Activated CD8-positive, alpha-beta memory T cell treated with anti-CD3 and anti-CD28 coated beads, Interleukin-2, amount 10 ng/mL, durations not matched to agents 7 days and 5 days (primary cell): ENCODE data around the gene TMC5. TPM values are rescaled to one million over a fixed set of nuclear protein-coding genes. Genes with fewer than 3 reads are reported as not detected.
A peak's percentile ranks its signal among the peaks of the same experiment; 100 is the strongest.

Experiments
- ATAC-seq: fragments of 150-1000 bp; cut with Tn5 transposase; one replicate; pipeline ENCODE4 v1.10.0; 2021; ENCODE audit warnings: moderate library complexity
- CTCF ChIA-PET: fragments of 350-600 bp; sonication (Branson Sonifier 250); formaldehyde crosslinking; loops from one replicate; lab custom pipeline; 2021; ENCODE audit warnings: antibody characterized with exemption; lab: Charles Lee
- DNase-seq: peaks from one replicate; pipeline ENCODE4 v3.0.0-alpha.2; 2020
- H3K27ac Mint-ChIP-seq: one replicate; pipeline ENCODE4 v1.8.0; 2021; ENCODE audit warnings: mild to moderate bottlenecking, mixed read lengths
- H3K27me3 Mint-ChIP-seq: one replicate; pipeline ENCODE4 v1.8.0; 2021; ENCODE audit warnings: mixed read lengths
- H3K36me3 Mint-ChIP-seq: one replicate; pipeline ENCODE4 v1.8.0; 2021; ENCODE audit warnings: mild to moderate bottlenecking, mixed read lengths
- H3K4me1 Mint-ChIP-seq: one replicate; pipeline ENCODE4 v1.8.0; 2021; ENCODE audit warnings: mixed read lengths
- H3K4me3 Mint-ChIP-seq: one replicate; pipeline ENCODE4 v1.8.0; 2021; ENCODE audit warnings: mild to moderate bottlenecking, moderate library complexity, mixed read lengths
- H3K9me3 Mint-ChIP-seq: one replicate; pipeline ENCODE4 v1.8.0; 2022; ENCODE audit warnings: low read depth, mixed read lengths
- total RNA-seq, 2 experiments: library from RNA; stranded (reverse); gene quantifications; one replicate each; pipeline ENCODE4 v1.2.3, GENCODE V29; 2021

Gene TMC5
- total RNA-seq, 2 experiments from 2014 or later = 0.09 TPM; not detected in 1

GRCh38 chr16:19507867-19508266 is 90.2 kb downstream of the TMC5 start:
- Mint-ChIP-seq H3K4me1 (peaks cover 11% of the 10 kb centered on the region), H3K27me3 (no peaks in the 10 kb centered on the region), H3K9me3 (no peaks in the 10 kb centered on the region), H3K4me3 (no peak overlapping the region), H3K36me3 (peaks cover 30% of the 10 kb centered on the region), H3K27ac (no peak overlapping the region)
- DNase-seq = no peak
- CTCF ChIA-PET = no interaction called here
- ATAC-seq = no peak

- CTCF ChIA-PET = interaction anchor here (3.1 kb wide), 1 partner anchor 10 kb away, joined by 13 read pairs; no protein-coding TSS in a partner anchor
- peaks cover 48% of the 10 kb centered on the region for H3K36me3 Mint-ChIP-seq
These were observed 94.6 kb downstream of the TMC5 start for GRCh38 chr16:19512297-19512696.

DNA sequence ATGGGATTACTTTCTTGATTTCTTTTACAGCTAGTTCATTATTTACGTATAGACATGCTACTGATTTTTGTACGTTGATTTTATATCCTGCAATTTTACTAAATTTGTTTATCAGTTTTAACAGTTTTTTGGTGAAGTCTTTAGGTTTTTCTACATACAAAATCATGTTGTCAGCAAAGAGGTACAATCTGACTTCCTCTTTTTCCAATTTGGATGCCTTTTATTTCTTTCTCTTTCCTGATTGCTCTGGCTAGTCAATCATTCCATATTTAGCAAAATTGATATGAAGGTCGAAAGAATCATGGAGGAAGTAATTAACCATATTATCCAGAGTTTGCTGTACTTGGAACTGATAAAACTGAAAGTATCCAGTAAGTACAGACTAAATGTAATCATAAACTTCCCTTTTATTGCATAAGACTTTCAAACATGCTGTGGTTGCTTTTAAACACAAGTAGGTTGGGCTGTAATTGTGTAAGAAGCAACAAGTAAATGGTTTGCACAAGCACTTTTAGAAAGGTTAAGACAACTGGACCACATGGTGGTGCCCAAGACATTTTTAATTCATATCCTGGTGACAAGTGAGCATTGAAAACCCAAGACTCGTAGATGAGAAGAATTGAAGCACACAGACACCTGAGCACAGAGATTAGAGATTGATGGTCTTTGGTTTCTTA is 95.8 kb downstream of the TMC5 start:
- Mint-ChIP-seq H3K9me3 (no peaks in the 10 kb centered on the region), H3K27me3 (no peaks in the 10 kb centered on the region), H3K27ac (no peak overlapping the region), H3K36me3 (peaks cover 50% of the 10 kb centered on the region), H3K4me1 (peaks cover 25% of the 10 kb centered on the region), H3K4me3 (no peak overlapping the region)
- ATAC-seq = no peak
- no peak for DNase-seq
- CTCF ChIA-PET = interaction anchor here (0.6 to 3.1 kb wide), 5 partner anchors 10 to 1676 kb away, joined by 3 to 13 read pairs (median 4); partner anchors contain the start of gene VPS35L

More at GRCh38 chr16:19512297-19512696, 94.6 kb downstream of the TMC5 start:
- no peaks in the 10 kb centered on the region for H3K9me3 Mint-ChIP-seq
- peaks cover 15% of the 10 kb centered on the region for H3K4me1 Mint-ChIP-seq
- no peak overlapping the region for H3K4me3 Mint-ChIP-seq
- no peak overlapping the region for H3K27ac Mint-ChIP-seq
- H3K27me3 Mint-ChIP-seq = no peaks in the 10 kb centered on the region
- DNase-seq = no peak
- no peak for ATAC-seq

GRCh38 chr16:19515757-19516156 is 98.1 kb downstream of the TMC5 start:
- peaks cover 46% of the 10 kb centered on the region for H3K36me3 Mint-ChIP-seq
- DNase-seq = no peak
- ATAC-seq = no peak
- H3K9me3 Mint-ChIP-seq = no peaks in the 10 kb centered on the region
- H3K27ac Mint-ChIP-seq = no peak overlapping the region
- peaks cover 41% of the 10 kb centered on the region for H3K4me1 Mint-ChIP-seq
- CTCF ChIA-PET = no interaction called here
- no peak overlapping the region for H3K4me3 Mint-ChIP-seq
- no peaks in the 10 kb centered on the region for H3K27me3 Mint-ChIP-seq

GRCh38 chr16:19517424-19518089 is 99.9 kb downstream of the TMC5 start:
- CTCF ChIA-PET = interaction anchor here (2.3 to 3.3 kb wide), 2 partner anchors 15 to 37 kb away, joined by 9 to 14 read pairs; partner anchors contain the start of gene VPS35L
- Mint-ChIP-seq H3K36me3 (peaks cover 40% of the 10 kb centered on the region), H3K4me3 (no peak overlapping the region)

DNA sequence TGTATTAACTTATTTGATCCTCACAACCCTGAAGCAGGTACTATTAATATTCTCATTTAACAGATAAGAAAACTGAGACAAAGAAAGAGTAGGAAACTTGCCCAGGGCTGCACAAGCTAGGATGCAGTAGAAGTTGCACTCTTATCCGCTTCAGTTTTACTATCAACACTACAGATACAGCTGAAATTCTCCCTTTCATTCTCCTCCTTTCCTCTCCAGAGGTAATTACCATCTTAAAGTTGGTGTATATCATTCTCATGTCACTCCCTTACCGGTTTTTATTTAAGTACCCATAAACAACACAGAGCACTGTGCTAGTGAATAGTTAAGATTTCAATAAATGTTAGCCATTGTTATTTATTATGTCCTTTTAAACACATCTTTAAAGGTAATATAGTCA is 100.7 kb downstream of the TMC5 start:
- DNase-seq = no peak
- no peak for ATAC-seq
- H3K36me3 Mint-ChIP-seq = peaks cover 32% of the 10 kb centered on the region
- no peak overlapping the region for H3K27ac Mint-ChIP-seq
- peaks cover 52% of the 10 kb centered on the region for H3K4me1 Mint-ChIP-seq
- no peaks in the 10 kb centered on the region for H3K9me3 Mint-ChIP-seq
- CTCF ChIA-PET = interaction anchor here (2.3 to 3.3 kb wide), 2 partner anchors 15 to 36 kb away, joined by 9 to 14 read pairs; partner anchors contain the start of gene VPS35L
- no peaks in the 10 kb centered on the region for H3K27me3 Mint-ChIP-seq
- H3K4me3 Mint-ChIP-seq = no peak overlapping the region

More at GRCh38 chr16:19517424-19518089, 99.9 kb downstream of the TMC5 start:
- ATAC-seq (peak; percentile 16), DNase-seq (peak; percentile 58)
- Mint-ChIP-seq H3K27ac (peak overlapping the region; percentile 45), H3K4me1 (peaks cover 51% of the 10 kb centered on the region), H3K9me3 (no peaks in the 10 kb centered on the region), H3K27me3 (no peaks in the 10 kb centered on the region)

- Mint-ChIP-seq H3K4me3 (peak overlapping the region; percentile 92), H3K9me3 (no peaks in the 10 kb centered on the region), H3K4me1 (peaks cover 55% of the 10 kb centered on the region), H3K27me3 (no peaks in the 10 kb centered on the region), H3K36me3 (peaks cover 21% of the 10 kb centered on the region), H3K27ac (peak overlapping the region; percentile 95)
- peak; percentile 45 for DNase-seq
- ATAC-seq = no peak
- CTCF ChIA-PET = interaction anchor here (1.2 to 2.0 kb wide), 3 partner anchors 34 to 36 kb away, joined by 3 to 8 read pairs (median 6); partner anchors contain the start of gene VPS35L
These were observed 103.2 kb downstream of the TMC5 start for GRCh38 chr16:19520861-19521331.

- peak within 1 kb of the TSS; percentile 92 for H3K4me3 Mint-ChIP-seq
- H3K4me1 Mint-ChIP-seq = peaks cover 56% of the 10 kb centered on the region
- ATAC-seq (peak; percentile 84), DNase-seq (peak; percentile 95)
- CTCF ChIA-PET = interaction anchor here (0.6 to 1.4 kb wide), 3 partner anchors 34 to 570 kb away, joined by 3 to 6 read pairs (median 3); partner anchors contain the start of gene VPS35L
- no peaks in the 10 kb centered on the region for H3K9me3 Mint-ChIP-seq
- H3K27ac Mint-ChIP-seq = peak within 1 kb of the TSS; percentile 95
- no peaks in the 10 kb centered on the region for H3K27me3 Mint-ChIP-seq
- H3K36me3 Mint-ChIP-seq = peaks cover 18% of the 10 kb centered on the region
These were observed 104.1 kb downstream of the TMC5 start, which contains the start of gene GDE1 for GRCh38 chr16:19521471-19522396. Gene GDE1 (minus strand): TSS chr16:19522098. CDS start chr16:19521964, 134 bp downstream.

DNA sequence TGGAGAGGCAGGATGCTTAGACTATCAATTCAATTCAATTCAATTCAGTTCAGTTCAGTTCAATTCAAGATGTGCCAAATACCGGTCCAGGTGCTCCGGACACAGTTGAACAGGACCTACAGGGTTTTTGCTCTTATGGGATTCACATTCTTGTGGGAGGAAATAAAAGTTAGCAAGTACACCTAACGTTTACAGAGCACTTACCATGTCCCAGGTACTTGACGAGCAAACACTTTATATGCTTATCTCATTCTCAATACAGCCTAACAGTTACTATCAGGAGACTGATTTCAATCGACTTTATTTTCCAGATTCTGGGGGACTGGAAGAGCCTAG is 104.7 kb downstream of the TMC5 start:
- Mint-ChIP-seq H3K27me3 (no peaks in the 10 kb centered on the region), H3K4me1 (peaks cover 53% of the 10 kb centered on the region), H3K4me3 (peak overlapping the region; percentile 92), H3K36me3 (peaks cover 12% of the 10 kb centered on the region), H3K9me3 (no peaks in the 10 kb centered on the region), H3K27ac (peak overlapping the region; percentile 95)
- CTCF ChIA-PET = interaction anchor here (0.6 to 1.4 kb wide), 2 partner anchors 34 to 571 kb away, joined by 3 read pairs; no protein-coding TSS in a partner anchor
- DNase-seq (no peak), ATAC-seq (no peak)

DNA sequence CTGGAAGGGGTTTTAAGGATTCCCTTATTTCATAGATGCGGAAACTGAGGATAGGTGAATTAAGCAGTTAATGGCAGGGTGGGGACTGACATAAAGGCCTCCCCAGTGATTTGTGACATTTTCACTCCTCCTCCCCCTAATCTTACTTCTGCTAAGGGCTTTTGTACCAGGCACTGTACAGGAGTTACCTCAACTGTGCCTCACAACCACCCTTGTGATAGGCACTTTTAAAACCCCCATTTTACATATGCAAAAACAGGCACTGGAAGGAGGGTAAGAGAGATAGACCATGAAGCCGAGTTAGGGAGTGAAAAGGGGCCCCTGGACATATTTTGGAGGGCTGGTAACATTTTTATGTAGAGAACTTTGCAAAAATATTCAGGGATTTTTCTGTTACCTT is 105.1 kb downstream of the TMC5 start:
- Mint-ChIP-seq H3K27me3 (no peaks in the 10 kb centered on the region), H3K4me1 (peaks cover 50% of the 10 kb centered on the region), H3K4me3 (no peak overlapping the region), H3K27ac (peak overlapping the region; percentile 95), H3K36me3 (peaks cover 11% of the 10 kb centered on the region), H3K9me3 (no peaks in the 10 kb centered on the region)
- no peak for DNase-seq
- no peak for ATAC-seq
- CTCF ChIA-PET = interaction anchor here (0.6 to 5.1 kb wide), 3 partner anchors 33 to 571 kb away, joined by 3 to 41 read pairs (median 3); partner anchors contain the start of gene VPS35L

DNA sequence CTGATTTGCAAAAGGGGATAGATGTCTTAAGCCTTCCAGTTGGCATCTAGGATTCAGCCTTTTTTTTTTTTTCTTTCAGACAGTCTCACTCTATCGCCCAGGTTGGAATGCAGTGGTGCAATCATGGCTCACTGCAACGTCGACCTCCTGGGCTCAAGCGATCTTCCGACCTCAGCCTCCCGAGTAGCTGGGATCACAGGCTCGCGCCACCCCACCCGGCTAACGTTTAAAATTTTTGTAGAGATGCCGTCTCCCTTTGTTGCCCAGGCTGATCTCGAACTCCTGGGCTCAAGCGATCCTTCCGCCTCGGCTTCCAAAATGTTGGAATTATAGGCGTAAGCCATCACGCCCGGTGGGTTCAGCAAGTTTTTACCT is 105.5 kb downstream of the TMC5 start:
- H3K4me1 Mint-ChIP-seq = peaks cover 47% of the 10 kb centered on the region
- CTCF ChIA-PET = interaction anchor here (5.1 kb wide), 1 partner anchor 33 kb away, joined by 41 read pairs; the partner anchor contains the start of gene VPS35L
- DNase-seq (no peak), ATAC-seq (no peak)
- peaks cover 11% of the 10 kb centered on the region for H3K36me3 Mint-ChIP-seq
- H3K27ac Mint-ChIP-seq = peak overlapping the region; percentile 24
- no peaks in the 10 kb centered on the region for H3K9me3 Mint-ChIP-seq
- no peaks in the 10 kb centered on the region for H3K27me3 Mint-ChIP-seq
- no peak overlapping the region for H3K4me3 Mint-ChIP-seq

DNA sequence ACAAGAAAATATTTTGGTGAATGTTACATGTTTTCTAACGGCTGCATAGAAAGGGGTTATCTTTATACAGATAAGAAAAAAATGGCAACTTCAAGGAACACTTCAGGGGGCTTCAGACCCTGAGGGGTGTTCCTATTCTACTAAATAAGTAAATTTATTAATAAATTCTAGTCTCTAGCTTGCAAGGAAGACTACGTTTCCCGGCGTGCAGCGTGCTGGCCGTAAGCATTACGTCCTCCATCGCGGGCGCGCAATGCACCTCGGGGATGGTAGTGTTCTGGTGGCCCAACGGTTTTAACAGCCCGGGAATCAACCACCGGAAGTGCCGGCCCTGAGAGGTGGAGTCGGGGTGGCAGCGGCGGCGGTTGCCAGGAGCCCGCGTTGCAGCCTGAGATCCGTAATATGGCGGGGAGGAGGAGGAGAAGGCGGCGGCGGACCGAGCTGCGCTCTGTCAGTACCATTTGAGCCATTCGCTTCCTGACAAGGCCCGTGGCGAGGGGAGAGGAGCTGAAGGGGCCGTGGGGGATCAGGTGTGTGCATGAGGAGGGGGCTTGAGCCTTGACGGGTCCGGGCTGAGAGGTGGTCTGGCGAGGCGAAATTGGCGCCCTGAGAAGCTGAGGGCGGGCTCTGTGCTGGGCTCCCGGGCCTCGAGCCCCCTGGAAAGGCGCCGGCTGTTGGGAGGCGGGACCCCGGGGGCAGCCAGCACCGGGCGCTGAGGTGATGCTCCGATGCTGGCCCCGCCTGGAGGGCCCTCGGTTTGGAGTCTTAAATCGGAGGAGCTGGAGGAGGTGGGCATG is 106.1 kb downstream of the TMC5 start, which contains the start of gene CCP110:
CCP110 (plus strand) TSS at position 384 of the 797 bp plus-strand sequence. CDS start 3,940 bp downstream, outside the sequence.
- peaks cover 42% of the 10 kb centered on the region for H3K4me1 Mint-ChIP-seq
- H3K27ac Mint-ChIP-seq = peak within 1 kb of the TSS; percentile 95
- CTCF ChIA-PET = interaction anchor here (0.6 to 5.1 kb wide), 8 partner anchors 17 to 722 kb away, joined by 3 to 41 read pairs (median 4); partner anchors contain the start of genes ARL6IP1 and VPS35L
- H3K27me3 Mint-ChIP-seq = no peaks in the 10 kb centered on the region
- ATAC-seq (peak; percentile 81), DNase-seq (peak; percentile 98)
- H3K9me3 Mint-ChIP-seq = no peaks in the 10 kb centered on the region
- peak within 1 kb of the TSS; percentile 92 for H3K4me3 Mint-ChIP-seq
- peaks cover 16% of the 10 kb centered on the region for H3K36me3 Mint-ChIP-seq
